LNCaP clone FGC (cell line): Measurements from ENCODE around the gene KIFC1.
A peak's percentile ranks its signal among the peaks of the same experiment; 100 is the strongest.
"Not testable (repeated sequence)": the region's sequence is repeated elsewhere in the genome, so short reads cannot be mapped to it uniquely, and the experiment has no call there.

Experiments
- DNase-seq: peaks from one replicate; pipeline ENCODE4 v3.0.0-alpha.2; 2011; ENCODE audit warnings: low read depth
- H3K4me3 ChIP-seq: 2 replicates; pipeline ENCODE4 v1.5.1; 2011; ENCODE audit warnings: mild to moderate bottlenecking, low read depth, low read length, control low read depth
- CTCF ChIP-seq: IDR thresholded peaks from 2 replicates; pipeline ENCODE4 v1.5.1; 2012; ENCODE audit warnings: mild to moderate bottlenecking; ENCODE audit not compliant: control insufficient read depth, insufficient read depth; ENCODE audit errors: extremely low read depth

The KIFC1 gene

GRCh38 chr6:33391278-33391921, at the start of gene KIFC1:
Gene KIFC1 (plus strand): TSS chr6:33391823. CDS start chr6:33391986, 163 bp downstream.
- peak; percentile 99 for DNase-seq
- TF ChIP-seq CTCF = peak; percentile 91
- peak within 1 kb of the TSS; percentile 97 for H3K4me3 ChIP-seq

- not testable (repeated sequence) for H3K4me3 ChIP-seq, DNase-seq
Observed at GRCh38 chr6:33343606-33343952, 48.0 kb upstream of the KIFC1 start.

- no peak for DNase-seq
- TF ChIP-seq CTCF = no peak
- no peak overlapping the region for H3K4me3 ChIP-seq
Observed at GRCh38 chr6:33343953-33344611, 47.5 kb upstream of the KIFC1 start.

GRCh38 chr6:33344701-33345697, 46.6 kb upstream of the KIFC1 start:
- no peak overlapping the region for H3K4me3 ChIP-seq
- peak; percentile 53 for TF ChIP-seq CTCF
- DNase-seq = peak; percentile 62

GRCh38 chr6:33346972-33347371, 44.7 kb upstream of the KIFC1 start:
- H3K4me3 ChIP-seq, DNase-seq: not testable (repeated sequence)

GRCh38 chr6:33347816-33348215, 43.8 kb upstream of the KIFC1 start:
- no peak for TF ChIP-seq CTCF
- DNase-seq = no peak
- no peak overlapping the region for H3K4me3 ChIP-seq

- H3K4me3 ChIP-seq, DNase-seq: not testable (repeated sequence)
Observed at GRCh38 chr6:33355860-33356259, 35.8 kb upstream of the KIFC1 start.

GRCh38 chr6:33356295-33356694, 35.3 kb upstream of the KIFC1 start:
- H3K4me3 ChIP-seq = no peak overlapping the region
- DNase-seq = no peak
- TF ChIP-seq CTCF = no peak

- H3K4me3 ChIP-seq, DNase-seq: not testable (repeated sequence)
Observed at GRCh38 chr6:33357160-33357871, 34.3 kb upstream of the KIFC1 start.
